Right lobe of liver (tissue), 6 donors: ENCODE data around the gene SMIM43. TPM values are rescaled to one million over a fixed set of nuclear protein-coding genes. Genes with fewer than 3 reads are reported as not detected.

Experiments
- ATAC-seq, 4 donors: fragments of 200-7000 bp; cut with Tn5 transposase; one replicate each; pipeline ENCODE4 v1.9.1; 2020; ENCODE audit warnings: mild to moderate bottlenecking in 4 of 4, moderate library complexity in 4 of 4
- DNase-seq, 3 donors: peaks; one replicate each; pipeline ENCODE4 v3.0.0-alpha.2; 2020
- H3K27ac ChIP-seq, 3 donors: fragments of 200-600 bp; one replicate each; pipeline ENCODE4 v1.8.0; 2022
- H3K27me3 ChIP-seq, 2 donors: fragments of 200-600 bp; one replicate each; pipeline ENCODE4 v1.8.0; 2022
- H3K36me3 ChIP-seq, 4 donors: fragments of 200-600 bp; sonication (generic) in 1 of 4; one replicate each; pipeline versions ENCODE4 v1.5.1 to v1.8.0; 2017 to 2022; ENCODE audit warnings: control low read depth in 1 of 4
- H3K4me1 ChIP-seq, 4 donors: fragments of 200-600 bp; sonication (generic) in 1 of 4; one replicate each; pipeline versions ENCODE4 v1.5.1 to v1.8.0; 2017 to 2022; ENCODE audit warnings: control low read depth in 1 of 4
- H3K4me3 ChIP-seq, 3 donors: fragments of 200-600 bp; one replicate each; pipeline ENCODE4 v1.8.0; 2022
- H3K9me3 ChIP-seq, 4 donors: fragments of 200-600 bp; sonication (generic) in 1 of 4; one replicate each; pipeline versions ENCODE4 v1.5.1 to v1.8.0; 2017 to 2022; ENCODE audit warnings: control low read depth in 1 of 4
- POLR2A ChIP-seq: fragments of 450-650 bp; IDR thresholded peaks from one replicate; pipeline ENCODE4 v1.6.1; 2017; ENCODE audit warnings: antibody characterized with exemption, mild to moderate bottlenecking
- WGBS: methylation state at CpG from one replicate; pipeline ENCODE4 v1.1.6; 2018; ENCODE audit warnings: low coverage, low lambda C conversion rate; ENCODE audit not compliant: insufficient coverage; ENCODE audit errors: missing lambda C conversion rate; 5-methylcytosine and 5-hydroxymethylcytosine counted together
- intact Hi-C, 2 donors: fragments of 100-400 bp; cut with DNase I; formaldehyde crosslinking; loops; one replicate each; pipeline versions ENCODE4 v1.11.2 to v1.14.1; 2022
- total RNA-seq, 6 experiments: library from RNA; depleted of rRNA in 2 of 6; stranded (reverse); fragments of >200 nt in 2 of 6; fragmentation: NEBNext Ultra II Directional in 3 of 6; extraction: Animal tissue kit (Norgen Biotek cat#: 25700) in 3 of 6; gene quantifications; one replicate each; pipeline versions ENCODE4 v1.1.0 to v1.2.4, GENCODE V29; 2016 to 2023
- TF ChIP-seq, protein P1 (sequence below), 4 donors: fragments of 200-600 bp in 3 of 4; fragments of 450-650 bp in 1 of 4; IDR thresholded peaks; one replicate each; pipeline versions ENCODE4 v1.5.1 to v1.8.0; 2016 to 2022; ENCODE audit warnings: antibody characterized with exemption in 4 of 4, mild to moderate bottlenecking in 2 of 4
- donor health status: DM: no; HTN: yes; CAD: no.
- donor health status: DM: no; HTN: no; CAD: no.
- donor health status: DM: no; HTN: no; CAD: no.
- donor health status: DM: no; HTN: yes; CAD: no.
- donor health status: DM: no; HTN: yes; CAD: no.

Gene SMIM43
- total RNA-seq, 6 experiments from 2014 or later: not detected

DNA sequence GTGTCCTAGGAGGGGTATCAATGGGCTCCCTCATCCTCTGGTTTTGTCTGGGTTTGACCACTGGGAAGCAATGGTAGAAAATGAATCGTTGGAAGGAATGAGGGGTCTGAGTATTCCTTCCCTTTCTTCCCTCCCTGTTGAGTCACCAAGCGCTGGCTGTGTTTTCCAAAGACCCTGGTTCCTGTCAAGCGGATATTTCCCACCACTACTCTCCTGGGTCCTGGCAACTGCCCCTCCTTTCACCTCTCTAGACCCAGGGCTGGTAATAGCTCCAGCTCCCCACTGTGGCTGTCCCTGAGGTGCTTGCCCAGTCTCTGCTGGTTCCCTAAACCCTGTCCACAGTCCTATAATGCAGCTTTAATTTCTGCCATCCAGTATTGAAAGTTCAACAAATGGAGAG is 22.2 kb downstream of the SMIM43 start:
- Histone ChIP-seq H3K36me3 (no peaks in the 10 kb centered on the region), H3K4me3 (no peak overlapping the region), H3K9me3 (no peaks in the 10 kb centered on the region), H3K4me1 (no peaks in the 10 kb centered on the region), H3K27ac (no peak overlapping the region), H3K27me3 (no peaks in the 10 kb centered on the region)
- ATAC-seq: no peak
- no peak for DNase-seq
- 18% methylated on average over 2 of the region's 3 CpGs for WGBS
- TF ChIP-seq, protein P1, sequence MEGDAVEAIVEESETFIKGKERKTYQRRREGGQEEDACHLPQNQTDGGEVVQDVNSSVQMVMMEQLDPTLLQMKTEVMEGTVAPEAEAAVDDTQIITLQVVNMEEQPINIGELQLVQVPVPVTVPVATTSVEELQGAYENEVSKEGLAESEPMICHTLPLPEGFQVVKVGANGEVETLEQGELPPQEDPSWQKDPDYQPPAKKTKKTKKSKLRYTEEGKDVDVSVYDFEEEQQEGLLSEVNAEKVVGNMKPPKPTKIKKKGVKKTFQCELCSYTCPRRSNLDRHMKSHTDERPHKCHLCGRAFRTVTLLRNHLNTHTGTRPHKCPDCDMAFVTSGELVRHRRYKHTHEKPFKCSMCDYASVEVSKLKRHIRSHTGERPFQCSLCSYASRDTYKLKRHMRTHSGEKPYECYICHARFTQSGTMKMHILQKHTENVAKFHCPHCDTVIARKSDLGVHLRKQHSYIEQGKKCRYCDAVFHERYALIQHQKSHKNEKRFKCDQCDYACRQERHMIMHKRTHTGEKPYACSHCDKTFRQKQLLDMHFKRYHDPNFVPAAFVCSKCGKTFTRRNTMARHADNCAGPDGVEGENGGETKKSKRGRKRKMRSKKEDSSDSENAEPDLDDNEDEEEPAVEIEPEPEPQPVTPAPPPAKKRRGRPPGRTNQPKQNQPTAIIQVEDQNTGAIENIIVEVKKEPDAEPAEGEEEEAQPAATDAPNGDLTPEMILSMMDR (IDR thresholded peaks at IDR 0.05): no peak
- no peak for TF ChIP-seq POLR2A
- intact Hi-C loops: no loop called here

DNA sequence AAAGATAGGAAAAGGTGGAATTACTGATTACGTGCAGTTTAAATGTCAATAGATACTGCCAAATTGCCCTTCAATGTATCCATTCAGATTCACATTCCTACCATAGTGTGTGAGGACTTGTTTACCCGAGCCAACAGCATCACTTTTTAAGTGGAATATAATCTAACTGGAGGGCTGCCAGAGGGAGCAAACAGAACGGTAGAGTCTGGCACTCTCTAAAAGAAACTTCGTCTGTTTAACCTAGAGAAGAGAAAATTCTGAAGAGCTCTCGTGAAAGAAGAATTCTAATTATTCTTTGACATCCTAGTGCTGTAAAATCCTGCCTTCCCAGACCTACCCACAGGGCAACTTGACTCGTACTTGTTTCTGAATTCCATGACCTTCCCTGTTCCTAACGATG is 23.2 kb downstream of the SMIM43 start:
- H3K4me1 ChIP-seq: no peaks in the 10 kb centered on the region

DNA sequence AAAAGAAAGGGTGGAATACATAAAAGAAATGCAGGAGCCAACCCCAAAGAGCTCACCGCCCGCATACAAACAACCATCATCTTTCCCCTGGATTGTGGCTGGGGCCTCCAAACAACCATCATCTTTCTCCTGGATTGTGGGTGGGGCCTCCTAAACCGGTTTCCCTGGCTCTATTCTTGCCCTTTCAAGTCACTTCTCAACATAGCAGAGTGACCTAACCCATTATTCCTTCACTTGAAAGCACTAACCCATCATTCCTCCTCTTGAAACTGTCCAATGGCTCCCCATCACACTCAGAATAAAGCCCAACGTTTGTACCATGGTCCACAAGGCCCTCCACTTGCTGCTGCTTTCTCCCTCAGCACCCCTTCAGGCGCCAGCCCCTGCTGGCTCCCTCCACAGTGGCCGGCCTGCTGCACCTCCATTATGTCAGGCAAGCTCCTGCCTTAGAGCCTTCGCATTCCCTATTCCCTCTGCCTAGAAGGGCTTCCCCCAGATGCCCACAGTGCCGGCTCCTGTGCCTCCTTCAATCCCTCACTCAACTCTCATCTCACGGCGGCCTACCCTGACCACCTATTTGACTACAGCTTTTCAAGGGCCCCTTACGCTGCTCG is 24.1 kb downstream of the SMIM43 start:
- Histone ChIP-seq H3K9me3 (no peaks in the 10 kb centered on the region), H3K4me1 (no peaks in the 10 kb centered on the region), H3K27ac (no peak overlapping the region), H3K36me3 (no peaks in the 10 kb centered on the region), H3K4me3 (no peak overlapping the region), H3K27me3 (no peaks in the 10 kb centered on the region)
- WGBS: 72% methylated on average over 9 of the region's 12 CpGs
- TF ChIP-seq POLR2A: no peak
- ATAC-seq (no peak), DNase-seq (no peak)
- intact Hi-C loops: no loop called here

More for the DNA sequence above, 23.2 kb downstream of the SMIM43 start:
- ATAC-seq (no peak), DNase-seq (no peak)
- no peak overlapping the region for H3K4me3 ChIP-seq
- no peak for TF ChIP-seq POLR2A
- TF ChIP-seq, protein P1 (IDR thresholded peaks at IDR 0.05): no peak
- WGBS: 34% methylated on average over 7 of the region's 7 CpGs
- intact Hi-C loops: no loop called here
- no peaks in the 10 kb centered on the region for H3K27me3 ChIP-seq
- H3K36me3 ChIP-seq: no peaks in the 10 kb centered on the region
- no peak overlapping the region for H3K27ac ChIP-seq
- no peaks in the 10 kb centered on the region for H3K9me3 ChIP-seq

DNA sequence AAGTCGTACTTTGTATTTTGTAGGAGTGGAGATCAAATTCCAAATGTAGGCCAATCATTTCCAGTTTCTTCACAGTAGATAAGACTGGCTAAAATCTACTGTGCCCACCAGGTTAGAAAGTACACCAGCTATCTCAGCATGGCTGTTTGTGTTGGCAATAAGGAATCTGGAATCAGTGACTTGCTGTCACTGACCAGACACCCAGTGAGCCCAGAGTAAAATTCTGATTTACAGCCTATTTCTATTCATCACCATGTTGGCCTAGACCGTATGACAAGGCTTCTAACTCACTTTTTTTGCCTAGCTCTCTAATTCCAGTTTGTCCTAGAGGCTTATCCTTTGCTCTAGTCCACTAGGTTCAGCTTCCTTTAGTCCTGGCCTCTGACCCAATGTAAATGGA is 25.4 kb downstream of the SMIM43 start:
- H3K36me3 ChIP-seq: no peaks in the 10 kb centered on the region
- TF ChIP-seq, protein P1 (IDR thresholded peaks at IDR 0.05): no peak
- TF ChIP-seq POLR2A: no peak
- H3K4me3 ChIP-seq: no peak overlapping the region
- H3K27me3 ChIP-seq: no peaks in the 10 kb centered on the region
- DNase-seq (no peak), ATAC-seq (no peak)
- no peaks in the 10 kb centered on the region for H3K9me3 ChIP-seq
- no peak overlapping the region for H3K27ac ChIP-seq
- WGBS: 35% methylated on average over 2 of the region's 2 CpGs
- intact Hi-C loops: loop anchor here in 1 of 2 donors (10.0 kb wide), 1 partner anchor 275 kb away; no protein-coding TSS in a partner anchor
- no peaks in the 10 kb centered on the region for H3K4me1 ChIP-seq

DNA sequence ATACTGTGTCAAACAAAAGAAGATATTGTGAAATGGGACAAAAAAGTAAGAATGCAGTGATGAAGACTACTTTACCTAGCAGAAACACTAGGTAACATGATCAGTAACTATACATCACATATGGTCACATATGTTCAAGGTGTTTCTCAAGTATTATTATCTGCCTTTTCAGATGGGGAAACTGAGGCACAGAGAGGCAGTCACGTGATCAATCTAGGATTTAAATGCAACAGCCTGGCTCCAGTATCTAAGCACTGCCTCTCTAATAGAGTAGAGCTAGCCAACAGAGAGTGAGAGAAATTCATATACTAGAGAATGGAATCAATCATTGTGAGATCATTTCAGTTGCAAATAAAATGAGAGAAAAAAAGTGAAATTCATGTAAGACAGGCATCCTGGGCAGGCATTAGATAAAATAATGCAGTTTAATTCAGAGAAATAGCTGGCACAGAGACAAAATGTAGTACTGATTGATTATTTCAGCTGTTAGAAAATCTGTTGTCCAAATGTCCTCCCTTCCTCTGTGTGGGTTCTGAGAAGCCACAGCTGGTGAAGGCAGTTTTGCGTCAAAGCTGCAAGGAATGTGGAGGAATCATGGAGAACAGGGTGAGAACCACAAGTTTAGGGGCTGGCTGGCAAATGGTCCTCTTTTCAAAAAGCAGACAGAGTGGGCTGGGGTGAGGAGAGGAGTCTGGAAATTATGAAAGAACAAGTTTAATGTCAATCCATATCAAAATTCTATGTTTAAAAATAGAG is 26.0 kb downstream of the SMIM43 start:
- no peaks in the 10 kb centered on the region for H3K4me1 ChIP-seq
- no peak overlapping the region for H3K4me3 ChIP-seq
- intact Hi-C loops: loop anchor here in 1 of 2 donors (10.0 kb wide), 1 partner anchor 274 kb away; no protein-coding TSS in a partner anchor
- H3K27ac ChIP-seq: no peak overlapping the region
- no peaks in the 10 kb centered on the region for H3K9me3 ChIP-seq
- H3K27me3 ChIP-seq: no peaks in the 10 kb centered on the region
- DNase-seq (no peak), ATAC-seq (no peak)
- no peak for TF ChIP-seq POLR2A
- TF ChIP-seq, protein P1 (IDR thresholded peaks at IDR 0.05): no peak
- WGBS: 41% methylated on average over 2 of the region's 2 CpGs
- no peaks in the 10 kb centered on the region for H3K36me3 ChIP-seq
